Mucosa of rectum (tissue), 2 donors: ENCODE data around the gene CDC42EP2.
A peak's percentile ranks its signal among the peaks of the same experiment; 100 is the strongest.

Experiments used
- H3K27ac ChIP-seq, 2 donors: one replicate each; pipeline ENCODE4 v1.7.0; 2013; ENCODE audit warnings: inconsistent platforms in 2 of 2, low read depth in 2 of 2, low read length in 2 of 2
- H3K27me3 ChIP-seq, 2 donors: one replicate each; pipeline ENCODE4 v1.7.0; 2013; ENCODE audit warnings: low read length in 2 of 2; ENCODE audit not compliant: control insufficient read depth in 2 of 2, insufficient read depth in 2 of 2
- H3K36me3 ChIP-seq, 2 donors: one replicate each; pipeline ENCODE4 v1.7.0; 2013; ENCODE audit warnings: low read length in 2 of 2; ENCODE audit not compliant: control insufficient read depth in 2 of 2, insufficient read depth in 2 of 2
- H3K4me1 ChIP-seq, 2 donors: one replicate each; pipeline ENCODE4 v1.7.0; 2013; ENCODE audit warnings: low read length in 2 of 2, mild to moderate bottlenecking in 1 of 2; ENCODE audit not compliant: control insufficient read depth in 2 of 2, insufficient read depth in 2 of 2
- H3K4me3 ChIP-seq, 2 donors: one replicate each; pipeline ENCODE4 v1.7.0; 2013; ENCODE audit warnings: low read length in 2 of 2
- H3K9ac ChIP-seq, 2 donors: one replicate each; pipeline ENCODE4 v1.7.0; 2013; ENCODE audit warnings: low read length in 2 of 2, low read depth in 1 of 2, mild to moderate bottlenecking in 1 of 2
- H3K9me3 ChIP-seq, 2 donors: one replicate each; pipeline ENCODE4 v1.7.0; 2013; ENCODE audit warnings: low read length in 2 of 2; ENCODE audit not compliant: control insufficient read depth in 2 of 2
- donor health status: healthy.
- donor health status: Normal muscosa, but diverticular disease.

Gene CDC42EP2

GRCh38 chr11:65355013-65355775, 40.5 kb downstream of the CDC42EP2 start:
- peaks cover 15 to 18% of the 10 kb centered on the region in 2 donors for H3K36me3 ChIP-seq
- H3K9me3 ChIP-seq, result no peaks in the 10 kb centered on the region
- H3K27me3 ChIP-seq, result peaks cover 0 to 7% of the 10 kb centered on the region in 2 donors
- H3K27ac ChIP-seq, result peak overlapping the region; percentile 25 to 48
- peak overlapping the region; percentile 41 to 63 for H3K9ac ChIP-seq
- H3K4me1 ChIP-seq, result peaks cover 15 to 18% of the 10 kb centered on the region in 2 donors
- peak overlapping the region; percentile 72 to 73 for H3K4me3 ChIP-seq

GRCh38 chr11:65355776-65356393, 41.2 kb downstream of the CDC42EP2 start:
- peaks cover 15 to 18% of the 10 kb centered on the region in 2 donors for H3K4me1 ChIP-seq
- H3K27ac ChIP-seq, result no peak overlapping the region
- H3K36me3 ChIP-seq, result peaks cover 15% of the 10 kb centered on the region in 2 donors
- H3K9me3 ChIP-seq, result no peaks in the 10 kb centered on the region
- H3K4me3 ChIP-seq, result peak overlapping the region; percentile 50 to 73
- H3K27me3 ChIP-seq, result peaks cover 0 to 7% of the 10 kb centered on the region in 2 donors
- H3K9ac ChIP-seq, result no peak overlapping the region

GRCh38 chr11:65356394-65356972, 41.8 kb downstream of the CDC42EP2 start:
- Histone ChIP-seq H3K4me1 (peaks cover 15 to 18% of the 10 kb centered on the region in 2 donors), H3K4me3 (no peak overlapping the region), H3K36me3 (peaks cover 10 to 11% of the 10 kb centered on the region in 2 donors), H3K27me3 (peaks cover 0 to 7% of the 10 kb centered on the region in 2 donors), H3K9me3 (no peaks in the 10 kb centered on the region), H3K27ac (no peak overlapping the region), H3K9ac (no peak overlapping the region)

GRCh38 chr11:65357856-65358356, 43.2 kb downstream of the CDC42EP2 start:
- H3K4me1 ChIP-seq, result peaks cover 15 to 18% of the 10 kb centered on the region in 2 donors
- H3K27me3 ChIP-seq, result peaks cover 0 to 7% of the 10 kb centered on the region in 2 donors
- no peak overlapping the region for H3K9ac ChIP-seq
- no peaks in the 10 kb centered on the region for H3K9me3 ChIP-seq
- no peak overlapping the region for H3K27ac ChIP-seq
- H3K36me3 ChIP-seq, result no peaks in the 10 kb centered on the region
- H3K4me3 ChIP-seq, result no peak overlapping the region

- Histone ChIP-seq H3K27me3 (no peaks in the 10 kb centered on the region), H3K36me3 (no peaks in the 10 kb centered on the region), H3K9me3 (no peaks in the 10 kb centered on the region), H3K9ac (no peak overlapping the region), H3K27ac (peak overlapping the region in 1 of 2 donors; percentile 35), H3K4me3 (no peak overlapping the region), H3K4me1 (peaks cover 7 to 8% of the 10 kb centered on the region in 2 donors)
Measured at GRCh38 chr11:65362320-65362931, 47.8 kb downstream of the CDC42EP2 start.

- Histone ChIP-seq H3K4me3 (no peak overlapping the region), H3K27ac (peak overlapping the region in 1 of 2 donors; percentile 35), H3K36me3 (no peaks in the 10 kb centered on the region), H3K9ac (no peak overlapping the region), H3K4me1 (peaks cover 7 to 10% of the 10 kb centered on the region in 2 donors), H3K27me3 (no peaks in the 10 kb centered on the region), H3K9me3 (no peaks in the 10 kb centered on the region)
Measured at GRCh38 chr11:65362966-65363365, 48.3 kb downstream of the CDC42EP2 start.

GRCh38 chr11:65363770-65364169, 49.1 kb downstream of the CDC42EP2 start:
- Histone ChIP-seq H3K4me3 (no peak overlapping the region), H3K27me3 (no peaks in the 10 kb centered on the region), H3K36me3 (no peaks in the 10 kb centered on the region), H3K4me1 (peaks cover 7 to 10% of the 10 kb centered on the region in 2 donors), H3K9ac (no peak overlapping the region), H3K9me3 (no peaks in the 10 kb centered on the region), H3K27ac (no peak overlapping the region)

- Histone ChIP-seq H3K4me1 (peaks cover 7 to 14% of the 10 kb centered on the region in 2 donors), H3K27me3 (no peaks in the 10 kb centered on the region), H3K27ac (peak overlapping the region; percentile 44 to 55), H3K9ac (peak overlapping the region in 1 of 2 donors; percentile 48), H3K4me3 (peak overlapping the region in 1 of 2 donors; percentile 14), H3K36me3 (no peaks in the 10 kb centered on the region), H3K9me3 (no peaks in the 10 kb centered on the region)
Measured at GRCh38 chr11:65366340-65366773, 51.7 kb downstream of the CDC42EP2 start.

- H3K27ac ChIP-seq, result peak overlapping the region; percentile 28 to 57
- peaks cover 10 to 25% of the 10 kb centered on the region in 2 donors for H3K4me1 ChIP-seq
Measured at GRCh38 chr11:65370659-65371049, 56.0 kb downstream of the CDC42EP2 start.

More at GRCh38 chr11:65370659-65371049, 56.0 kb downstream of the CDC42EP2 start:
- Histone ChIP-seq H3K9ac (peak overlapping the region in 1 of 2 donors; percentile 46), H3K36me3 (no peaks in the 10 kb centered on the region), H3K4me3 (no peak overlapping the region), H3K9me3 (no peaks in the 10 kb centered on the region), H3K27me3 (no peaks in the 10 kb centered on the region)
